Islet of Langerhans (tissue), 1 donor: ENCODE data around the gene RAD51B.
"Not testable (repeated sequence)": the region's sequence is repeated elsewhere in the genome, so short reads cannot be mapped to it uniquely, and the experiment has no call there.

Source experiments
- FAIRE-seq: peaks from one replicate; lab custom pipeline; 2011; peaks lifted over from hg19 to GRCh38; lab: Jason Lieb, UNC

RAD51B gene

GRCh38 chr14:68658943-68659931, 839.7 kb downstream of the RAD51B start:
- no peak for FAIRE-seq

- no peak for FAIRE-seq
Observed at GRCh38 chr14:68660495-68660894, 840.9 kb downstream of the RAD51B start.

GRCh38 chr14:68661226-68662225, 841.9 kb downstream of the RAD51B start:
- no peak for FAIRE-seq

- no peak for FAIRE-seq
Observed at GRCh38 chr14:68662392-68662791, 842.8 kb downstream of the RAD51B start.

GRCh38 chr14:68662826-68663225, 843.2 kb downstream of the RAD51B start:
- FAIRE-seq, result not testable (repeated sequence)

GRCh38 chr14:68663385-68664076, 844.0 kb downstream of the RAD51B start:
- no peak for FAIRE-seq

- FAIRE-seq, result no peak
Observed at GRCh38 chr14:68664225-68664681, 844.7 kb downstream of the RAD51B start.

- no peak for FAIRE-seq
Observed at GRCh38 chr14:68665131-68665530, 845.6 kb downstream of the RAD51B start.

- FAIRE-seq, result no peak
Observed at GRCh38 chr14:68665792-68666204, 846.2 kb downstream of the RAD51B start.

GRCh38 chr14:68666236-68666635, 846.7 kb downstream of the RAD51B start:
- FAIRE-seq, result no peak

GRCh38 chr14:68666899-68667298, 847.3 kb downstream of the RAD51B start:
- FAIRE-seq, result no peak

GRCh38 chr14:68667313-68667791, 847.8 kb downstream of the RAD51B start:
- FAIRE-seq, result no peak

- FAIRE-seq, result no peak
Observed at GRCh38 chr14:68668028-68668427, 848.4 kb downstream of the RAD51B start.

GRCh38 chr14:68668531-68668930, 849.0 kb downstream of the RAD51B start:
- FAIRE-seq, result no peak

- FAIRE-seq, result no peak
Observed at GRCh38 chr14:68669111-68669511, 849.5 kb downstream of the RAD51B start.

GRCh38 chr14:68669603-68670358, 850.2 kb downstream of the RAD51B start:
- FAIRE-seq, result no peak

GRCh38 chr14:68670359-68670715, 850.8 kb downstream of the RAD51B start:
- no peak for FAIRE-seq

GRCh38 chr14:68671909-68672308, 852.3 kb downstream of the RAD51B start:
- no peak for FAIRE-seq

GRCh38 chr14:68672609-68673285, 853.2 kb downstream of the RAD51B start:
- FAIRE-seq, result no peak

- no peak for FAIRE-seq
Observed at GRCh38 chr14:68673464-68673863, 853.9 kb downstream of the RAD51B start.
